SW480 (cell line): ENCODE data around the gene C9orf50.
"Not testable (repeated sequence)": the region's sequence is repeated elsewhere in the genome, so short reads cannot be mapped to it uniquely, and the experiment has no call there.

Experiments used
- DNase-seq: peaks from one replicate; pipeline ENCODE4 v3.0.0-alpha.2; 2016; ENCODE audit warnings: low spot score

Gene C9orf50

DNA sequence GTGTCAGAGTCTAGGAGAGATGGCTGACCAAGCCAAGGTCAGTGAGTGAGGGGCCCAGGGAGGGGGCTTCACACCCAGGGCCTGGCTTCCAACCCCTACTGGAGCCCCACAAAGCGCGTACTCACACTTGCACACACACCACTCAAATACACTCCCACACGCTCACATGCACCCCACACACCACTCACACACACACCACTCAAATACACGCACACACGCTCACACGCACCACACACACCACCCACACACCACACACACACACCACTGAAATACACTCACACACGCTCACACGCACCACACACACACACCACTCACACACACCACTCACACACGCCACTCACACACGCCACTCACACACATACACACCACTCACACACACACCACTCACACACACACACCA lies 26.7 kb upstream of the C9orf50 start:
- DNase-seq, result no peak

DNA sequence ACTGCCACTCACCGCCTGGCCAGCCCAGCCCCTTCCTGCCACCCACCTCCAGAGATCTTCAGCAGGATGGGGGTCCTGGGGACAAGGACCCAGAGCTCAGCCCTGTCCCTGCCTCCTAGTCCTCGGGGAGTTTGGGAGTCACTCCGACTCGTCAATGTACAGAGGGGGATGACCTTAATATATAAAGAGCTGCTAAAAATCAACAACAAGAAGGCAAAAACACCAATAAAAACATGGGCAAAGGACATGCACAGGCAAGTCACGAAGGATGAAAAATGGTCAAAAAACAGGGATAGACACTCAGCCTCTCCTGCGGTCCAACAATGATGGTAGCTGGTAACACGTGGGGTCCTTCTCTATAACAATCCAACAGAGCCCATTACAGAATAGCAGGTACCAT lies 25.8 kb upstream of the C9orf50 start:
- DNase-seq, result no peak

DNA sequence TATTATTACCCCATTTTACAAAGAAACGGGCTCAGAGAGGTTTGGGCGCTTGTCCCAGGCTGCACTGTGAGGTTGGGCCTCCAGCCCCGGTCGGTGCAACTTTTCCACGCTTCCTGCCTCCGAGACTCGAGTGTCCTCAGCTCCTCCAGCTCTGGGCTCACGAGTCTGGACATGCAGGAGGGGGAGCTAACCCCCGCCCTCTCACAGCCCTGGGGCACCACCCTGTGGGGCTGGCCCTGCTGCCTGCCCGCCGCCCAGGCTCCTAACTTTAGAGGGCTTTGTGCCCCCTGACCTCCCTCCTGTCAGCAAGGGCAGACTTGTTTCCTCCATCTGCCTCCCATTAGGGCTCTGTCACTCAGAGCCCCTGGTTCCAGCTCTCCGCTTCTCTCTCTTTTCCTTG lies 25.4 kb upstream of the C9orf50 start:
- no peak for DNase-seq

DNA sequence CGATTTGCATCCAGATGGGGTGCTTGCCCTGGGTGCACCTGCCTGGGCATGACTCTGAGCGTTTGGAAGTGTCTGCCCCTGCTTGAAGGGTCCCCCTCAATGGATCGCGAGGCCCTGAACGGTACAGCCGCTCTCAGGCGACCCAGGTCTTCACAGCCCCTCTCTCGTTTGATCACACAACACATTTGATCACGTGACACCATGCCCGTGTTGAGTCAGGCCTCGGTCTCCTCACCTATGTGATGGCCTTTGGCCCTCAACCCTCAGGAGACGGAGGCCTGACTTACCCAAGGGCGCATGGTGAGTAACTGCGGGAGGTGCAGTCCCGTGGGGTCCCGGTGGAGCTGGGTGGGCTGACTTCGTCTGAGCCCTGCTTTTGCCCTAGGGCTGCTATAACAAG lies 24.0 kb upstream of the C9orf50 start:
- no peak for DNase-seq

DNA sequence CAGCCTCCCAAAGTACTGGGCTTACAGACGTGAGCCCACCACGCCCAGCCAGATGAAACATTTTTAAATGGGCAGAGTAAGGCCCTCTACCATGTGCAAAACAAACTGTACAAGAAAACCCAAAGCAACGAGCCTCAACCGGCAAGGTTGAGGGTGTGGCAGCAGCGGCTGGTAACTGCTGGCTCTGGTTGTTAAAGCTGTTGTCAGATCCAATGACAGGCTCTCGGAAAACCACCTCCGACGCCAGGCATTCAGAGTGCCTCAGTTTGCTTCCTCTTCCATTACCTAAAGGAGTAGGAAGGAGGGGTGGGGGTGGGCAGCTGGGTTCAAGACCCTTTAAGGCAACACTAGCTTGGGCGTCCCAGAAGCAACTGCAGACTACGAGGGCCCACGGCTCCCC lies 23.5 kb upstream of the C9orf50 start:
- DNase-seq, result no peak

DNA sequence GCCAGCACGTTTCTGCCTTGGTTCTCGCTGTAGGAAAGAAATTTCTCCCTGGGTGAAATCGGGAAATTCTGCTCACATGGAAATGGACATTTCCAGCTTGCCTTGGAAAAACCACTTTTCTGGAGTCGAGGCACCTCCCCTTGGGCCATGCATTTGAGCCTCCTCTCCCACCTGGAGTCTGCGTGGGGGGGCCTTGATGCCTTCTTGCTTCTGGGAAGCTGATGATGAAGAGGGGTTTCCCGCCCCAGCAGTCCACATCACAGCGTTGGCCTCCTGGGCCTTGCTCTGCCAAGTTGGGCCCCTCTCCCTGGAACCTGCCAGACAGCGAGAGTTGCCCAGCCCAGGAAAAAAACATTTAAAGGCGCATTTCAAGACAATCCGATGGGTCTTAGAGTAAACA lies 22.8 kb upstream of the C9orf50 start:
- no peak for DNase-seq

DNA sequence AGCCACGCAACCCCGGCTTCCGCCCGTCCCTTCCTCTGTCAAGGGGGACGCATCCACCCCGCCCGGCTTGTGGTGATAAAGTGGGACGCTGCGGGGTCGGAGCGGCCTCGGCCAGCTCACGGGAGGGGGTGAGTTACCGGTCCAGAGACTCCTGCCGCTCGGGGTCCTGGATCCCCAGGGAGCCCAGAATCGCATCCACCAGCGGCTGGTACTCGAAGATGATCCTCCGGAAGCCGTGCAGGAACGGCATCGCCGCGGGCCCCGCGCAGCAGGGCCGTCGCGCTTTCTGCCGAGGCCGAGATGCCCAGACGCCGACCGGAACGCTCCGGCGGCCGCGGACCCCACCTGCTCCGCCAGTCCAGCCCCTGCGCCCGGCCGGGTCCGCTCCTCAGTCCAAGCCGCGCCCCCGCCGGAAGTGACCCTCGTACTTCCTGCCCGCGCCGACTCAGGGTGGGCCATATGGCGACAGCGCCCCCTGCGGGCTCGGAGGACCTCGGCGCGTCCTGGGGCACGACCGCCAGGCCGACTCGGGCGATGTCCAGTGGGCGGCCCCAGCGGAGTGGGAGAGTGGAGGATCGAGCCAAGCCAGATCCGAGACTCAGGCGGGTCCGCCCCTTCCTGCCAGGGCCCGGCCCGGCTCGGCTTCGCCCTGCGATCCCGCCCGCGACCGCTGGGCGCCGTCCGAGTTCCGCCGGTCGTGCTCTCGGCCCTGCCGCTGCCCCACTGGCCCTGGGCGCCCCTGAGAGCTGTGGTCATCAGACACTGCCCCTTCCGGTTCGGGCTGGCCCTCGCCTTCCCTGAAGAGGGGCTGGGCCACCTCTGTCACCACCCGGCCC lies 21.1 kb upstream of the C9orf50 start, which contains the start of gene ASB6:
Gene ASB6, minus strand, starts transcription at position 402 of the 836 bp plus-strand sequence. Its CDS starts 152 bp downstream, at position 250.
- DNase-seq, result peak; percentile 94

DNA sequence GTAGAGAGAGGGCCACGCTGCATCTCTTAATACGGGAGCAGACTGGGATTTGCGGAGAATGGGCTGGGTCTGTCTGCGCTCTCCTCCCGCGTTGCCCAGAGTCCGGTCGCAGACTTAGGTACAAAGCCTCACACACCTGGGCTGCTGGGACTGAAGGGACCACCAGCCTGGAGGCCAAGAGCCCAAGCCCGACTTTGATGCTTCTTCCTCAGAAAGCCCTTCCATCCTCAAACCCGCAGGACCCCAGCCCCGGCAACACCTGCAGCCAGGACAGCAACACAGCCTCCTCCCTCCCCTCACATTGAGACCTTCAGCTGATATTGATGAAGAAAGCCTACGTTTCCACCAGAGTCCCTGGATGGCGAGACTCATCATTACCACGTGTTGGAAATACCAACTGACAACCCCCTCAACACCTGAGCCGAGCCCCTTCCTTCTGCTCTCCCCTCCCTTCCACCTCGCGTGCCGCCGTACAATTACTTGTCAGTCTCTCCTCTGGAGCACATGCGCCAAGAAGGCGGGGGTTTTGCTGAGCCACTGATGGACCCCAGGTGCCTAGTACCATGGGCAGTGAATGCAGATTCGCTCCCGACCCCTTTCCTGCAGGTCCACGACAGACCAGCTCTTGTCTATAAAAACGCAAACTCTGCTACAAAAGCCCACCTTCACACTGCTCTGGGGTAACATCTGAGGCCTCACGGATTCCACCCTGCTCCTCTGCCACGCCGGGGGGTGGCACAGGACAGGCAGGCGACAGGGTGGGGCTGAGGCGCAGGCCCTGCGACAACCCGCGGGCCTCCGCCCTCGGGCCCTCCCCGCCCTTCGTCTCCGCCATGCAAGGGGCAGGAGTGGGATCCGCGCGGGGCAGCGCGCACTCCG lies 20.2 kb upstream of the C9orf50 start:
- no peak for DNase-seq

DNA sequence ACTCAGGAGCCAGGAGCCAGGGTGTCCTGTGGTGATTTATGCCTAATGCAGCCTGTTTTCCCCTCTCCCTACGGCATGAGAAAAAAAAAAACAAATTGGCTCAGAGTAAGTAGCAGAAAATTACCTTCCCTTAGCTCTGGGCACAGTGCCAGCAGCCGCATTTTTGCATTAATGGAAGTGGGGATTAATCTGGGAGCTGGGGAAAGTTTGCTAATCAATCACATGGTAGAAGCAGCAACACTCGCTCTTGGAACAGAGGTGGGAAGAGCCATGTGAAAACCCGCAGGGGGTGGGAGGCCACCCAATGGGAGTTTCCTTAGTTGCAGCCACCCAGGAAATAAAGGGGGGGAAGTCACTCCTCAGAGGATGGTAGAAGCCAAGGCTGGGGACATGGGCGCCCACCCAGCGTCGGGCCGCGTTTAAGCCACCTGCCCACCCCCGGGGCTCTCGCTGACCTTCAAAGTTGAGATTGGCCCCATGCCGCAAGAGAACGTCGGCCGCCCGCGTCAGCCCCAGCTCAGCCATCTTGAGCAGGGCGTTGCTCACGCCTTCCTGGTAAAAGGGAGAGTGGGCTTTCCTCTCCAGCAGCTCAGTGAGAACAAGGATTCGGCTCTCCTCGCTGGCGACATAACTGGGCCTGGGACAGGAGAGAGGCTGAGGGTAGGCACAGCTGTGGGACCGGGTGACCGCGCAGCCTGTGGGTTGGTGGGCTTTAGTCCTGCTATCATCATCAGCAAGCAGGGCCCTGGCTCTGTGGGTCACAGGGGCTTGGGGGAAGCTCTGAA lies 19.4 kb upstream of the C9orf50 start:
- DNase-seq, result no peak

DNA sequence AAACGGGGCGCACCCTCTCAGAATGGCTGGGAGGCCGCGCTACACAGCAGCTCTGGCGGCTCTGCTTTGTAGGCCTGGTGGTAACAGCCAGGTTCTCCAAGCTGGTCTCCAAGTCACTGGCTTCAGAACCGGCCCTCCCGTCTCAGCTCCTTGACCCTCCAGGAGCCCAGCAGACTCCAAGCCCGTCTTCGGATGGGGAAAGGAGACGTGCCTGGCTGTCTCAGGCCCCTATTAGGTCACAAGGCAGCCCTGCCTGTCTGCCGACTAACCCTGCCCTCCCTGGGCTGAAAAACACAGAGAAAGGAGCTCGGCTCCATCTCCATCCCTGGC lies 18.8 kb upstream of the C9orf50 start:
- no peak for DNase-seq

DNA sequence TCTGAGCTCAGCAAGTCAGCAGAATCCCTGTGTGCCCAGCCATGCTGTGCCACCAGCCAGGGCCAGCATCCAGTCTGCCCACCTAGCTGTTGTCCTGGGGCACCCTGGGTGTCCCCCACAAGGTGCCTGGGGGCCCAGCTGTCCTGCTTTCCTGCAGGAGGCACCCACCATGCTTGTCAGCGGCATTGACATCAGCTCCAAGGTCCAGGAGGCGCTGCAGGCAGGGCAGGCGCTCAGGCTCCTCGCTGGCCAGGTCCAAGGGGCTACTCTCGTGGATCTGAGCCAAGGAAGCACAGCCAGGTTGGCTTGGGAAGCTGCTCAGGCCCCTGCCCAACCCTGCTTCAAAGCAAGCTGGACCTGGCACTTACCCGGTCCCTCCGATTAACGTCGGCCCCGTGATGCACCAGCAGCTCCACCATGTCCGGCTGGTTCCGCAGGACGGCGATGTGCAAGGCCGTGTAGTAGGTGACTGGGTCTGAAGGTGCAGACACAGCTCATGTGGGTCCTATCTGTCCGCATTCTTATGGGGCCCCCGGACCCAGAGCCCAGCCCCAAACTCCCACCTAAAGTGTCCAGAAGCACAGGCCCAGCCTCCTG lies 18.2 kb upstream of the C9orf50 start:
- DNase-seq, result no peak

DNA sequence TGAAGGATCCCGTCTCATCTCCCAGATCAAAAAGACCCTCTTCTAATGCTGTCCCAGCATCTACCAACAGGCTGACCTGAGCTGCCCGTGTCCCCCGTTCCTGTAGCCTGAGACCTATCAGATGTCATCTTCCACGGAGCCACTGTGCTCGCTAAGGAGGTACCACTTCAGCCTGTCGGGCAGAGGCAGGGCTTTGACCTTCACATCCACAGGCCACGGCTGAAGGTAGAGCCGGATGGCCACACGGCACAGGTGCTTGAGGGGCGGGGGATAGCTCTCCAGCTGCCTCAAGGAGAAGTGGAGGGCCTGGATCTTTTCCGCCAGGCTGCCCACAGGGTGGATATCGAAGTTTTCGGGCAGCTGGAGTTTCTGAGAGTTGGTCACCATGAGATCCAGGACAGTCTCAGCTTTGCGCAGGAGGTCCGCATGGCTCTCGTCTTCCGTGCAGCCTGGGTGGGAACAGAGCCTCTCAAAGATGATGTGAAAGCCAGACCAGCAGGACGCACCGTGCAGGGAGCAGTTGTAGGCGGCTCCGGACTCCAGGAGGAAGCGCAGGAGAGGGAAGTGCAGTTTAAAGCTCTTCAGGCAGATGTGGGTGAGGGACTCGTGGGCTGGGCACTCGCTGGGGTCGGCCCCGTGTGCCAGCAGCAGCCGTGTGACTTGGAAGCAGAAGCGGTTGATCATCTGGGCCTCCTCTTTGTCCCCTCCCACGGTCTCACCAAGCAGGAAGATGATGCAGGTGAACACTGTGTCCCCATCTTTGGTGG lies 17.0 kb upstream of the C9orf50 start:
- no peak for DNase-seq

DNA sequence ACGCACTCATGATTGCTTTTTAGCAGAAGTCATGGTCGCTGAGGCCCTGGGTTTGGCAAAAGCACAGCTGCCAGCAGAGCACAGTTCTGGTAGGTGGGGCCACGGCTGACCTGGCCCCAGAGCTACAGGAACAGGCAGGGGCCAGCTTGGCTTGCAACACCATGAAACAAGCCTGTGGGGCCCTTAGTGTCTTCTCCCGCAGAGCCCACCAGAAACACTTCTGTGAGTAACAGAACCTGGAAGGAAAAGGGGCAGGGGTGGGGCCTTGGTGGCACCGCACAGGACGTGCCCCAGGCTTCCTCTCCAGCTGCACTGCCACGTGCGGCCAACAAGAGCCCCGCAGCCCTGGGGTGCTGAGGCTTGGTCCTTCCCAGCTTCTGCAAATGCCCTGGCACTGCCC lies 16.2 kb upstream of the C9orf50 start:
- DNase-seq, result no peak

DNA sequence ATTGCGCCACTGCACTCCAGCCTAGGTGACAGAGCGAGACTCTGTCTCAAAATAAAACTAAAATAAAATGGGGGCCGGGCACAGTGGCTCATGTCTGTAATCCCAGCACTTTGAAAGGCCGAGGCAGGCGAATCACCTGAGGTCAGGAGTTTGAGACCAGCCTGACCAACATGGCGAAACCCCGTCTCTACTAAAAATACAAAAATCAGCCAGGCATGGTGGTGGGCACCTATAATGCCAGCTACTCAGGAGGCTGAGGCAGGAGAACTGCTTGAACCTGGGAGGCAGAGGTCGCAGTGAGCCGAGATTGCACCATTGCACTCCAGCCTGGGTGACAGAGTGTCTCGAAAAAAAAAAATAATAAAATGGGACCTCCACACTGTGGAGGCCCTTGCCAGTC lies 15.4 kb upstream of the C9orf50 start:
- not testable (repeated sequence) for DNase-seq

DNA sequence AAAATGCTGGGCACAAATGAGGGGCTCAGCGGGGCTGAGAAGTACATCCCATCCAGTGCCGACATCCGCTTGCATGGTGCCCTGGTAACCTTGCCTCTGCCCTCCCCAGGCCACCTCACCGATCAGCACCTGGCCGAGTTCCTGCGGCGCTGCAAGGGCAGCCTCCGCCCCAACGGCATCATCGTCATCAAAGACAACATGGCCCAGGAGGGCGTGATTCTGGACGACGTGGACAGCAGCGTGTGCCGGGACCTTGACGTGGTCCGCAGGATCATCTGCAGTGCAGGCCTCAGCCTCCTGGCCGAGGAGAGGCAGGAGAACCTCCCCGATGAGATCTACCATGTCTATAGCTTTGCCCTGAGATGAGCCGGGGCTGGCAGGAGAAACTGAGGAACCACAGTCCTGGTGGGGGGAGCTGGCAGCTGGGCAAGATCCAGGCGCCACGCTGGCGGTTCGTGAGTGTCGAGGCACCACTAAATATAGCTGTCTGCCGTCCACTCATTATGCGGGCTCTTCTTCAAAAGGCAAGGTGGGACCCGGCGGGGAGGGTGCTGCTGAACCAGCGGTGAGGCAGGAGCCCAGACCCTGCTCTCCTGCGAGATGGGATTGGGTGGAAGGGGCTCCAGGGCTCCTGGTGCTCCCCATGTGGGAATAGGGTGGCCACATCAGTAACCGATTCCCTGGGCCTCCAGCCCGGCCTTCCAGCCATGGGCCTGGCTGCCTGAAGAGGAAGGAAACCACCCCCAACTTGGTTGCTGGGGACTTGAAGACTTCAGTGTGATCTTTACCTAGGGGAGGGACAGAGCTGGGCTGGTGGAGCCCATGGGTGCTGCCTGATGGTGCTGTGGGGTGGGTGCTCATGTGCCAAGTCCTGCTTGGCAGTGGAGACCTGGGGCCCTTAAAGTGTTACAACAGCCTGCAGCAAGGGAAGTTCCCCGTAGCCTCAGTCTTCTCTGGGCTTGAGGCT lies 14.5 kb upstream of the C9orf50 start:
- DNase-seq, result no peak

DNA sequence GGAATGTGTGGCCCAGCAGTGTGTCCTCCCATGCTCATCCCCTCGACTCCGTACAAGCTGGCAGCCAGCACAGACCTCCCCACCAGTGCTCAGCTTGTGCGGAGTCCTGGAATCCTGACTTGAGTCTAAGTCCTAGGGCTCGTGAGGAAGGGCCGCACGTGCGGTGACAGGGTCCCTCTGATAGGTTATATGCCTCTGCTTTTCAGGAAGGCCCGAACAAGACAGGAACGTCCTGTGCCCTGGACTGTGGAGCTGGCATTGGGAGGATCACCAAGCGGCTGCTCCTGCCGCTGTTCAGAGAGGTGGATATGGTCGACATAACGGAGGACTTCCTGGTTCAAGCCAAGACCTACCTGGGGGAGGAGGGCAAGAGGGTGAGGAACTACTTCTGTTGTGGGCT lies 12.9 kb upstream of the C9orf50 start:
- no peak for DNase-seq

DNA sequence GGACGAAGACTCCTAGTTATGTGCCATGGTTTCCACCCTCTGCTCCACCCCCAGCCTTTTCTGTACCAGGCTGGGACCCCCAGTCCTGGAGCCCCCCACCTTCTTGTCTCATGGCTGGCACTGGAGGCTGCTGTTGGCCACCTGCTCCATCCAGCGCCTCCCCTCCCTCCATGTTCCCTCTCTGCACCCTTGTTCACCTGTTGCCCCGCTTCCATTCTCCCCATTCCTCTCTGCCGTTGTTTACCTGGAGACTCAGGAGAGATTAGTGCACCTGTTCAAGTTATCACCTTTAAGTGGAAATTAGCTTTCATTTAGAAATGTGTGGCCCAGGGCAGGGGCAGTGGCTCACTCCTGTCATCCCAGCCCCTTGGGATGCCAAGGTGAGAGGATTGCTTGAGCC lies 12.3 kb upstream of the C9orf50 start:
- DNase-seq, result no peak

DNA sequence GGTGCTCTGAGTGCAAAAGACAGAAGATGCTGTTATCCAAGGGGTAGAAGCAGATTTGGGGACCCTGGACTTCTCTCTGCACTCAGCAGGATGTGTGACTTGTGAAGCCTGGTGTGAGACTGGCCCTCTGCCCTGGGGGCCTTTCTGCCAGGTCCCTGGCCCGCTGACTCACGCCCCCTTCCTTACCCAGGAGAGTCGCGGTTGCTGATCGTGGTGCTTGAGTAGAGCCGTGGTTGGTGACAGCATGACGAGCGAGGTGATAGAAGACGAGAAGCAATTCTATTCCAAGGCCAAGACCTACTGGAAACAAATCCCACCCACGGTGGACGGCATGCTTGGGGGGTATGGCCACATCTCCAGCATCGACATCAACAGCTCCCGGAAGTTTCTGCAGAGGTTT lies 11.6 kb upstream of the C9orf50 start:
- no peak for DNase-seq

DNA sequence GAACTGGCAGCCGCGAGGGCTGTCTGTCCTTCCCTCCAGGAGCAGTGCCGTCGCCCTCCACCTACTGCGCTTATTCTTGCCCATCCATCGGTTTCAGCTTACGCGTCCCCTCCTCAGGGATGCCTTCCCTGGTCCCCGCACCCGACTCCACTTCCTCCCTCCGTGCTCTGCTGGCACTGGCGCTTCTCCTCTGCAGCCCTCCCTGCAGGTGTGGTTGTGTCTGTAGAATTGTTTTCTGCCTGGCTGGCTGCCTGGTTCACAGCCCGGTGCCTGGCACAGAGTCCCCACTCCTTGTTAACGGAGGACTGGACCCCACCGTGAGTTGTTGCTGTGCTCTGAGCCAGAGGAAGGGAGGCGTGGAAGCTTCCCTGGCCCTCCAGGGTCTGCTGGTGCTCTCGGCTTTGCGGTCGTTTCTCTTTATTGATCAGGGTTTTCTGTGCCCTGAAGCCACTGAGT lies 10.8 kb upstream of the C9orf50 start:
- no peak for DNase-seq
